AG10803 (cell line): ENCODE results near the gene GALNT18.

Source experiments
- DNase-seq: peaks from one replicate; pipeline ENCODE4 v3.0.0; 2010; ENCODE audit warnings: low read depth
- H3K4me3 ChIP-seq: 2 replicates; pipeline ENCODE4 v1.5.1; 2011; ENCODE audit warnings: mild to moderate bottlenecking, low read length, control low read depth
- TF ChIP-seq, protein P1 (sequence below): conservative IDR thresholded peaks from 2 replicates; pipeline ENCODE4 v1.5.1; 2011; ENCODE audit warnings: mild to moderate bottlenecking, low read length, control low read depth, inconsistent platforms

Gene GALNT18

DNA sequence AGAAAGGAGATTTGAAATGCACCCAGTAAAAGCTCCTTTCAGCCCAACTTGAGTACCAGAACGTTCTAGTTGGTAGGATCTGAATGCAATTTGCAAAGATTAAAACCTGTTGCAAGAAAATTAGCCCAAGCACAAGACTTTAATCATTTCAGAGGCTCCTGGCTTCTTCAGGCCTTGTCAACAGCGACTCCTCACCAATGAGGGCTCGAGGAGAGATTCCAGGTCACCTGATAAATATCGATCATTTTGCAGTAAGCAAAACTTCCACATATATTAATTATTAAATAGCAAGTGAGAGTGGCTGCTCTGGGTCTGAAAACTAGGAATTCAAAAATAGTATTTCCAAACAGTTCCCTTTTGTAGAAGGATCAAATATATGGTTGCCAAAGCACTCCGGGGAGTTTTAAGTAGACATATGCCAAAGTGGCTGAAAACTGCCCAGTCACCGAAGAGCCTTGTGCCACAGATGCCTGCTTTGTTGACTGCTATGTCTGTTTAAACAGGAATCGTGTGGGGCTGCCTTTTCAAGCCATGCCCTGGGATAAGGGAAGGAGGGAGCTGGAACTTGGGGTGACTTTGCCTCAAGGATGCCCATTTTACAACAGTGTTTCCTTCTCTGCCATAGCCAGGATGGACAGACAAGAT is 332.7 kb downstream of the GALNT18 start:
- no peak overlapping the region for H3K4me3 ChIP-seq
- TF ChIP-seq, protein P1, sequence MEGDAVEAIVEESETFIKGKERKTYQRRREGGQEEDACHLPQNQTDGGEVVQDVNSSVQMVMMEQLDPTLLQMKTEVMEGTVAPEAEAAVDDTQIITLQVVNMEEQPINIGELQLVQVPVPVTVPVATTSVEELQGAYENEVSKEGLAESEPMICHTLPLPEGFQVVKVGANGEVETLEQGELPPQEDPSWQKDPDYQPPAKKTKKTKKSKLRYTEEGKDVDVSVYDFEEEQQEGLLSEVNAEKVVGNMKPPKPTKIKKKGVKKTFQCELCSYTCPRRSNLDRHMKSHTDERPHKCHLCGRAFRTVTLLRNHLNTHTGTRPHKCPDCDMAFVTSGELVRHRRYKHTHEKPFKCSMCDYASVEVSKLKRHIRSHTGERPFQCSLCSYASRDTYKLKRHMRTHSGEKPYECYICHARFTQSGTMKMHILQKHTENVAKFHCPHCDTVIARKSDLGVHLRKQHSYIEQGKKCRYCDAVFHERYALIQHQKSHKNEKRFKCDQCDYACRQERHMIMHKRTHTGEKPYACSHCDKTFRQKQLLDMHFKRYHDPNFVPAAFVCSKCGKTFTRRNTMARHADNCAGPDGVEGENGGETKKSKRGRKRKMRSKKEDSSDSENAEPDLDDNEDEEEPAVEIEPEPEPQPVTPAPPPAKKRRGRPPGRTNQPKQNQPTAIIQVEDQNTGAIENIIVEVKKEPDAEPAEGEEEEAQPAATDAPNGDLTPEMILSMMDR, result no peak
- no peak for DNase-seq

DNA sequence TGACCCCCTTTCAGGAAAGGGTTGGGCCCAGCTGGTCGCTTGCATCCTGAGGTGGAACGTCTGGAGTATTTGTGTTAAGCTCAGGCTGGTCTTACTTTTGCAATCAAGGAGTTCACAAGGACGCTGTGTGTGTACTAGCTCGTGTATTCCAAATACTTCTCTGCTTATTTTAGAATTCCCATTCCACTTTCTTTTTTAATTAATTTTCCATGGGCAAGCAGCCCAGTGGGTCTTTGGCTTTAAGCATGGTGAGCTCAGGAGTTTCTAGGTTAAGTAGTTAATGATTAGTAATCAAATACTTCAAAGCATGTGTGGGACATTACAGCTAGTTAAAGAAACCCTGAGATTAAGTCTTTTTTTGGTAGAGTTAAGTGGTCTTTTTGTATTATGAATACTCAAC is 337.3 kb downstream of the GALNT18 start:
- H3K4me3 ChIP-seq, result no peak overlapping the region
- TF ChIP-seq, protein P1, result no peak
- DNase-seq, result no peak

DNA sequence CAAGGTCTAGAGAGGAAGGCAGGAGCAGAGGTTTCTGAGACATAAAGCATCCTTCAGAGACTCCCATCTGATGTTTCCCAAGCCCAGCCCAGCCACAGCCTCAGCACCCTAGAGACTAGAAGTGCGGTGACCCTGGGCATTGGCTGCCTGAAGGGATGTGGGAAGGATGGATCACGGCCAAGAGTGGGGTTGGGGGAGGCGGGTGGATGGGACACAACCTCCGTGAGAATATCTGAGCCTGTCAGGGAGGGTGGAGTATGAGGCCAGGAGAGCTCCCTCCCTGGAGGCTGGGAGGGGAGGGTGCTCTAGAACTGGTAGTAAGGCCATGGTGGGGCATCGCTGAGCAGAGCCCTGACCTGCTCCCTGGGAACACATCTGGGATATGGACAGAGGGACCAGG is 340.2 kb downstream of the GALNT18 start:
- no peak for DNase-seq
- TF ChIP-seq, protein P1, result no peak
- no peak overlapping the region for H3K4me3 ChIP-seq

DNA sequence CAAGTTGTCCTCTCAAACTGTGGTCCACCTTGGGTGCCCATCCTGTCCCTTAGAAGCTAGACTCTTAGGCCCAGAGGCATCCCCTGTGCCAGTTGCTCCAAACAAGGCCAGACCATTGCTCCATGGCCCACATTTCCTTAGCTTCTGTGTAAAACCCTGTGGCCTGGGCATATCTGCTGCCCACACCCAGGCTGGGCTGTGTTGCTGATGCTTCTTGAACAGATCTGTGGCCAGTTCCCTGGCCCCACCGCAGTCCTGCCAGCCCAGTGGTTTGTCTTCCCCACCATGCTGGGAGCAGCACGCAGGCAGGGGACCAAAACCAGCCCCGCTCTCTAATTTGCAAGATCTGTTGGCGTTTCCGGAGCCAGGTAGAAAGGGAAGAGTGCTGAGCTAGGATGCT is 341.0 kb downstream of the GALNT18 start:
- TF ChIP-seq, protein P1, result no peak
- no peak for DNase-seq
- no peak overlapping the region for H3K4me3 ChIP-seq

DNA sequence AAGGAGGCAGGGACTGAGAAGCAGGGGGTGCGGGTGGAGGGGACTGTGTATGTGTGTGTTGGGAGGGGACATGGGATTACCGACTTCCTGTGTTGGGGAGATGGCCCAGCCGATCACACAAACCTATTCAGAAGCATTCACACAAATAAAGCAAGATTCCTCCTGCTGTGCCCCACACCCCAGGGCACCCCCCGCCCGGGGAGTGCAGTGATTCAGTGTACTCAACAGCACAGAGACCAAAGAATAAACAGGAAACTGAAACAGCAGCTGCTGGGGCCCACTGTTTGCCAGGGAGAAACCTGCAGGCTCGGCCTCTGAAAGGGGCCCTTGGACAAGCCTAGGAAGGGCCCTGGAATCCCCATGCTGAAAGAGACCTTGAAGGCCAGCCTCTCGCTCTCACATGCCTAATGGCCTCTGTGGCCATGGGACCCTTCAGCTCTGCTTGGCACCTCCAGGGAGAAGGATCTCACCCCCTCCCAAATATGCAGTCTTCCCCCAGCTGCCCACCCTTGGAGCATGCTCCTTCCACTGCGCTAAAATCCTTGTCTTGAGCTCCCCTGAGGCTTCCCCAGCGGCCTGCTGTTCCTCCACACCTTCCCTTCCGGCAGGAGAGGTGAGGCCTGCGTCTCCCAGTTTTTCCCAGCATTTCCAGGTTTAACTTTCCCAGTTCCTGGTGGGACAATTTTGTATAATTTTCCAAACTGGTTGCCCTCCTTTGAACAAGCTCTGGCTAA is 341.7 kb downstream of the GALNT18 start:
- TF ChIP-seq, protein P1, result no peak
- no peak overlapping the region for H3K4me3 ChIP-seq
- no peak for DNase-seq

DNA sequence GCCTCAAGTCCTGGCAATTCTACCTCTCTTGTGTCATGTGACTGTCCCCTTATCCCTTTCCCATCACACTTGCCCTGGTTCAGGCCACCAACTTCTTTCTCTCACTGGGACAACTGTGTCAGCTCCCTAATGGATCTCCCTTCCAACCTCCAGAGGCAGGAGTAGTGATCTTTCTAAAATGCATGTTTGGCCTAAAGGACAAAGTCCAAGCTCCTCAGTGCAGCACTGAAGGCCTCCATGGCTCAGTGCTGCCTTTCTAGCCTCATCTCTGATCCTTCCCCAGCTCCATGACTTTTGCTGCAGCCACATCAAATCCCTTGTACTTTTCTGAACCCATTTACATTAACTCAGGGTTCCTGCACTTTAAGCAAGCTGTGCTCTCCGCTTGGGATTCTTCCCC is 349.6 kb downstream of the GALNT18 start:
- TF ChIP-seq, protein P1, result no peak
- DNase-seq, result no peak
- H3K4me3 ChIP-seq, result no peak overlapping the region

DNA sequence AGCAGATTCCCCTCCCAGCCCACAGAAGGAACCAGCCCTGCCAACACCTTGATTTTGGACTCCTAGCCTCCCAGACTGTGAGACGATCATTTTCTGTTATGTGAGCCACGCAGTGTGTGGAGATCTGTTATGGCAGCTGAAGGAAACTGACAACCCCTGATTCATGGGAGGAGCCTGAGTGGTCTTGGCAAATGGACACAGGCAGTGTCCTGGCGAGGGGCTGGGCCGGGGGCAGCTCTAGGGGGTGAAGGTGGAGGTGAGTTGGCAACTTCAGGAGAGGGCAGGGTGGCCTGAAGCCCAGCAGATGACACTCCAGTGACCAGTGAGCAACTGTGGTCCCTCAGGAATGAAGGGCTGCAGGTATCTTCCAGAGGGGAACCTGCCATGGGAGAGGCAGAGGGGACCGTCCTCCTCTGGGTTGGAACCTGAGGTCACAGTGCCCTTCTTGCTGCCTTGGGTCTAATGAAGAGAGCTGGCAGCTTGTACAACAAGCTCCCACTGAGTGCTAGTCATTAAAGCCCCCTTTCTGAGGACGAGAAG is 351.5 kb downstream of the GALNT18 start:
- no peak for DNase-seq
- TF ChIP-seq, protein P1, result no peak
- no peak overlapping the region for H3K4me3 ChIP-seq
